ENCODE data around the gene ARHGEF4. TPM values are rescaled to one million over a fixed set of nuclear protein-coding genes. Genes with fewer than 3 reads are reported as not detected.

The ARHGEF4 gene
- total RNA-seq, 1 experiment from 2014 or later, result 26.6 TPM

- peaks cover 2 to 7% of the 10 kb centered on the region in 2 experiments; a peak in 2 of 4 replicates for H3K36me3 ChIP-seq (ENCODE audit: control insufficient read depth in 1 of 2, insufficient read depth in 2 of 2, low read length in 2 of 2)
- H3K4me3 ChIP-seq (replicated peaks in 1 of 2; ENCODE audit: low read depth in 1 of 2, low read length in 2 of 2), result no peak overlapping the region
- H3K27ac ChIP-seq (ENCODE audit: low read depth, low read length), result no peak overlapping the region
- H2AFZ ChIP-seq (ENCODE audit: low read depth, low read length, poor library complexity, severe bottlenecking), result no peak overlapping the region
- POLR2A ChIA-PET, result no interaction called here
- H3K27me3 ChIP-seq (ENCODE audit: insufficient read depth, low read length), result no peaks in the 10 kb centered on the region
- 0 out of 4 replicates have a peak, but pooled peaks cover 0 to 5% of the 10 kb centered on the region in 2 experiments for H3K4me1 ChIP-seq (ENCODE audit: control insufficient read depth in 1 of 2, insufficient read depth in 2 of 2, low read length in 2 of 2)
- no peak overlapping the region for H3K9ac ChIP-seq (ENCODE audit: low read length)
- no peak for ATAC-seq
- H3K9me2 ChIP-seq (ENCODE audit: insufficient read depth), result no peaks in the 10 kb centered on the region
- CTCF ChIA-PET, result no interaction called here
- peaks cover under 1% of the 10 kb centered on the region; the same call in 1 of the 2 replicates for H3K79me2 ChIP-seq (ENCODE audit: insufficient read depth, low read length)
- H3K9me3 ChIP-seq (ENCODE audit: control insufficient read depth in 1 of 2, insufficient read depth in 1 of 2, low read depth in 1 of 2, low read length in 2 of 2), result no peaks in the 10 kb centered on the region
- no peak for DNase-seq (ENCODE audit: low read depth, low spot score)
- H4K20me1 ChIP-seq (ENCODE audit: insufficient read depth), result no peaks in the 10 kb centered on the region
- intact Hi-C loops (cut with micrococcal nuclease), result no loop called here
- RAD21 ChIA-PET (ENCODE audit: low non-redundant PET in 1 of 2, low total read pairs in 2 of 2, uncharacterized antibody in 2 of 2, unreplicated experiment in 2 of 2), result no interaction called here
- no peak overlapping the region for H3K4me2 ChIP-seq (ENCODE audit: low read length)
- BruUV-seq (replicated peaks), result no TSS peak
- no peak for TF ChIP-seq SP1 (IDR thresholded peaks at IDR 0.05; ENCODE audit: low read depth)
- no peak for TF ChIP-seq FOSL1 (IDR thresholded peaks at IDR 0.05; ENCODE audit: low read depth)
- TF ChIP-seq SIN3A (IDR thresholded peaks at IDR 0.05; ENCODE audit: low read depth), result no peak
- TF ChIP-seq ZBTB33 (IDR thresholded peaks at IDR 0.05; ENCODE audit: extremely low read depth, insufficient replicate concordance, low read length), result no peak
- TF ChIP-seq JUND (IDR thresholded peaks at IDR 0.05), result no peak
- no peak for TF ChIP-seq MAX (IDR thresholded peaks at IDR 0.05)
- TF ChIP-seq RAD21 (IDR thresholded peaks at IDR 0.05; ENCODE audit: low read depth), result no peak
- TF ChIP-seq POLR2AphosphoS5 (IDR thresholded peaks at IDR 0.05; ENCODE audit: low read depth, low read length), result no peak
- no peak for TF ChIP-seq ELF1 (IDR thresholded peaks at IDR 0.05; ENCODE audit: borderline replicate concordance, low read depth)
- no peak for TF ChIP-seq CEBPB (IDR thresholded peaks at IDR 0.05; ENCODE audit: low read depth)
- TF ChIP-seq SRF (IDR thresholded peaks at IDR 0.05; ENCODE audit: low read depth), result no peak
- TF ChIP-seq POLR2A (IDR thresholded peaks at IDR 0.05; ENCODE audit: borderline replicate concordance, extremely low read depth, insufficient read depth, insufficient read length), result no peak
- no peak for TF ChIP-seq ATF3 (IDR thresholded peaks at IDR 0.05)
These were observed 206.7 kb downstream of the ARHGEF4 start for GRCh38 chr2:131043199-131044074.

Data from HCT116 (cell line).